HFFc6 (cell line): ENCODE data around the gene FHIT. TPM values are rescaled to one million over a fixed set of nuclear protein-coding genes. Genes with fewer than 3 reads are reported as not detected.
"Not testable (repeated sequence)": the region's sequence is repeated elsewhere in the genome, so short reads cannot be mapped to it uniquely, and the experiment has no call there.

Experiments used
- DNase-seq: peaks from one replicate; pipeline ENCODE4 v3.0.0-alpha.2; 2018
- H3K27ac Mint-ChIP-seq: 2 replicates; pipeline ENCODE4 v1.8.0; 2020; ENCODE audit warnings: mild to moderate bottlenecking, mixed read lengths
- H3K27me3 Mint-ChIP-seq: 2 replicates; pipeline ENCODE4 v1.8.0; 2021; ENCODE audit warnings: mild to moderate bottlenecking, moderate library complexity, mixed read lengths; ENCODE audit not compliant: insufficient read depth
- H3K36me3 Mint-ChIP-seq: 2 replicates; pipeline ENCODE4 v1.8.0; 2021; ENCODE audit warnings: low read depth, mixed read lengths
- H3K4me1 Mint-ChIP-seq: 2 replicates; pipeline ENCODE4 v1.8.0; 2020; ENCODE audit warnings: low read depth, mixed read lengths
- H3K4me3 Mint-ChIP-seq: 2 replicates; pipeline ENCODE4 v1.8.0; 2020; ENCODE audit warnings: mild to moderate bottlenecking, moderate library complexity, mixed read lengths
- H3K9me3 Mint-ChIP-seq: 2 replicates; pipeline ENCODE4 v1.8.0; 2020; ENCODE audit warnings: mild to moderate bottlenecking, mixed read lengths
- total RNA-seq, 6 experiments: library from RNA; stranded (reverse); fragmentation: NEBNext Ultra II Directional; extraction: Animal tissue kit (Norgen Biotek cat#: 25700); gene quantifications; 2 replicates in 1 of 6; 3 replicates in 5 of 6; pipeline ENCODE4 v1.2.3, GENCODE V29; 2021
- TF ChIP-seq, protein P1 (sequence below): fragments of 200-600 bp; sonication (generic); IDR thresholded peaks from 2 replicates; pipeline ENCODE4 v1.5.0; 2021; ENCODE audit warnings: antibody characterized with exemption, mild to moderate bottlenecking

The FHIT gene
- total RNA-seq, 6 experiments from 2014 or later = 0.33 to 0.38 TPM; not detected in 4

DNA sequence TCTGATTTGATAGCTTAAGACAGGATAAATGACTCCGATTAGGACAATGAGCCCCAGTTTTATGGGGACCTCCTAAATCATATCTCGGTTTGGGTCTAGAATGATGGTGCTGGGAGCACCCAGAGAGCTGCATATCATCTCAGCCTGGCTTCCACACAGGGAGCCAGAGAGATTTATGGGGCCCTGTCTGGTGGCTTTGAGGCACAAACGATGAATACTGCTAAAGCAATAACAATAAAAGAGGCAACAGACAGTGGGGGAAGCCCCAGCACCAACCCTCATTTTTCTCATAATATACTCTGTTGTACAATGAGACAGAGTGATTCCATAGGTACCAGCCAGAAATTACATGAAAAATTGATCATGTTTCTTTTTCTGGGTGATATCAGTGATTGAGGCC, 1312.4 kb downstream of the FHIT start:
- H3K27ac Mint-ChIP-seq = no peak overlapping the region
- peaks cover 23% of the 10 kb centered on the region for H3K9me3 Mint-ChIP-seq
- H3K36me3 Mint-ChIP-seq = no peaks in the 10 kb centered on the region
- H3K27me3 Mint-ChIP-seq = peaks cover 1% of the 10 kb centered on the region
- H3K4me1 Mint-ChIP-seq = no peaks in the 10 kb centered on the region
- TF ChIP-seq, protein P1, sequence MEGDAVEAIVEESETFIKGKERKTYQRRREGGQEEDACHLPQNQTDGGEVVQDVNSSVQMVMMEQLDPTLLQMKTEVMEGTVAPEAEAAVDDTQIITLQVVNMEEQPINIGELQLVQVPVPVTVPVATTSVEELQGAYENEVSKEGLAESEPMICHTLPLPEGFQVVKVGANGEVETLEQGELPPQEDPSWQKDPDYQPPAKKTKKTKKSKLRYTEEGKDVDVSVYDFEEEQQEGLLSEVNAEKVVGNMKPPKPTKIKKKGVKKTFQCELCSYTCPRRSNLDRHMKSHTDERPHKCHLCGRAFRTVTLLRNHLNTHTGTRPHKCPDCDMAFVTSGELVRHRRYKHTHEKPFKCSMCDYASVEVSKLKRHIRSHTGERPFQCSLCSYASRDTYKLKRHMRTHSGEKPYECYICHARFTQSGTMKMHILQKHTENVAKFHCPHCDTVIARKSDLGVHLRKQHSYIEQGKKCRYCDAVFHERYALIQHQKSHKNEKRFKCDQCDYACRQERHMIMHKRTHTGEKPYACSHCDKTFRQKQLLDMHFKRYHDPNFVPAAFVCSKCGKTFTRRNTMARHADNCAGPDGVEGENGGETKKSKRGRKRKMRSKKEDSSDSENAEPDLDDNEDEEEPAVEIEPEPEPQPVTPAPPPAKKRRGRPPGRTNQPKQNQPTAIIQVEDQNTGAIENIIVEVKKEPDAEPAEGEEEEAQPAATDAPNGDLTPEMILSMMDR = no peak
- H3K4me3 Mint-ChIP-seq = no peak overlapping the region
- DNase-seq = no peak

DNA sequence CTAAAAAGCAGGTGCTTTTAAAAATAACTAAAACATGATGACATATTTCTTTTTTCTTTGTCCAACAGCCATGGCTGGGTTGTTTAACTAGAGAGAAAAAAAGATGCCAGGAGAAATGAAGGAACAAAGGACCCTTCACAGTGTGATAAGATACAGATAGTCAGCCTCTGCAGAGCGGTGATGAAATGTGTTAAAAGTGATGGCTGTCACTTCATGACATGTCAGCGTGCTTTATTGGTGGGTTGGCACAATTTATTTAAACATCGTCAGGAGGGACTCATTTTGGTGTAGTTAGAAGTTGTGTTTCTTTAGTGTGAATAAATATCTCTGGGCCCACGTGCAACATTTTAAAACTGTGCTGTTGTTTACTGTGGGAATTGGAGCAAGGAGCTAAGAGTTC, 1314.1 kb downstream of the FHIT start:
- peaks cover 1% of the 10 kb centered on the region for H3K27me3 Mint-ChIP-seq
- no peaks in the 10 kb centered on the region for H3K4me1 Mint-ChIP-seq
- H3K36me3 Mint-ChIP-seq = no peaks in the 10 kb centered on the region
- H3K9me3 Mint-ChIP-seq = peaks cover 21% of the 10 kb centered on the region
- H3K27ac Mint-ChIP-seq = no peak overlapping the region
- DNase-seq = no peak
- H3K4me3 Mint-ChIP-seq = no peak overlapping the region
- TF ChIP-seq, protein P1 = no peak

DNA sequence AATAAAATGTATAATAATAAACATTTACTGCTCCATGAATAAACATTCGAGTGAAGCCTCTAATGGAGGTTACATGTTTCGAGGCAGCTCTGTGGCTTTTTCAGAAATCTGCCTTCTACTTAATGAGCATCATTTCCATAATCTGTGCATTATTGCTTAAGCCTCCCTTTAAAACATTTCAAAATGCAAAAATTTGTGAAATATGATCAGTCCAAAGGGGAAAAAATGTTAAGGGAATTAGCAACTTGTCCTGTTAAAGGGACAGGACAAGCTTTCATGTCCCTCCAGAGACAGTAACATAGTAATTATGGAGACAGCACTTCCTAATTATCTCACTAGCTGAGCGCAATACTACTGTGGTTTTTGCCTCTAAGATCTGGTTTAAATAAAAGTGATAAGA, 1314.8 kb downstream of the FHIT start:
- Mint-ChIP-seq H3K27ac (no peak overlapping the region), H3K36me3 (no peaks in the 10 kb centered on the region), H3K4me1 (no peaks in the 10 kb centered on the region), H3K27me3 (no peaks in the 10 kb centered on the region), H3K9me3 (peaks cover 17% of the 10 kb centered on the region), H3K4me3 (no peak overlapping the region)
- TF ChIP-seq, protein P1 = no peak
- no peak for DNase-seq

DNA sequence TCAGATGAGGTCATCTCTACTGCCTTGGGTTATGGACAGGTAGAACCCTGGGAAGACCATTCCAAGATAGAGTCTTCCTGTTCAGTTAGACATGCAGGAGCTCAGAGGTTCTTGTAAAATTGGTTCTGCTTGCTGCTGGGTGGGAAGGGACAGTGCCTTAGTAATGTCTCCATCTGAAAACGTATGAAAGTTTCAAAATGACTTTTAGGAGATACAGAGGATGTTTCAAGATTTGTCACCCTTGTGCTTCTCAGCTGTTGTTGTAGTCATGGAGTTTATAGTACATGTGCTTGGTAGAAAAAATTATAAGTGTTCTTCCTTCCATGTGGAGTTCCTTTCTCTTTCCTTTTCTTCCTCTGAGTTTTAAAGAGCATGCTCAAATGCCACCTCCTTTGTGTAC, 1316.2 kb downstream of the FHIT start:
- no peak overlapping the region for H3K27ac Mint-ChIP-seq
- no peaks in the 10 kb centered on the region for H3K27me3 Mint-ChIP-seq
- no peak overlapping the region for H3K4me3 Mint-ChIP-seq
- no peak for DNase-seq
- no peaks in the 10 kb centered on the region for H3K4me1 Mint-ChIP-seq
- H3K36me3 Mint-ChIP-seq = no peaks in the 10 kb centered on the region
- TF ChIP-seq, protein P1 = no peak
- peaks cover 18% of the 10 kb centered on the region for H3K9me3 Mint-ChIP-seq

DNA sequence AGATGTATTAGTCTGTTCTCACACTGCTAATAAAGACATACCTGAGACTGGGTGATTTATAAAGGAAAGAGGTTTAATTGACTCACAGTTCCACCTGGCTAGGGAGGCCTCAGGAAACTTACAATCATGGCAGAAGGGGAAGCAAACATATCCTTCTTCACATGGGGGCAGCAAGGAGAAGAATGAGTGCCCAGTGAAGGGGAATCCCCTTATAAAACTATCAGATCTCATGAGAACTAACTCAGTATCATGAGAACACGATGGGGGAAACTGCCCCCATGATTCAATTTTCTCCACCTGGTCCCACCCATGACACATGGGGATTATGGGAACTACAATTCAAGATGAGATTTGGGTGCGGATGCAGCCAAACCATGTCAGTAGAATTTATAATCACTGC, 1316.7 kb downstream of the FHIT start:
- peaks cover 23% of the 10 kb centered on the region for H3K9me3 Mint-ChIP-seq
- not testable (repeated sequence) for DNase-seq, H3K36me3 Mint-ChIP-seq, H3K4me3 Mint-ChIP-seq, H3K4me1 Mint-ChIP-seq, H3K27me3 Mint-ChIP-seq, H3K27ac Mint-ChIP-seq

DNA sequence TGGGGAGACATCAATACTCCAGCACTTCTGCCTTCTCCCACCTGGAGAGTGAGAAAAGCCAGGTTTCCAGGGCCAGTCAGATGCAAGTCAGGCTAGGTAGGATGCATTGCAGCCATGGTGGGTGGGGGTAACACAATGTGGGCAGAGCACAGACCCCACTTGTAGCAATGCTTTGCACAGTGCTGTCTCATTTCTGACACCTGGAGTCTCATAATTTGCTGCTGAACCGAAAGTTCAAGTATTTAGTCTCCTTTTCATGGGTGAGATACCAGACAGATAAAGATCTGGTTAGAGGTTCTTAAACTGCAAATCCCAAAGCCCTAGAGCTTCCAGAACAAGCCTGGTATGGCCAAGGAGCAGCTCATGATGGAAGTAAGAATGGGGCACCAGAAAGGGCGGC, 1321.1 kb downstream of the FHIT start:
- TF ChIP-seq, protein P1 = no peak
- Mint-ChIP-seq H3K36me3 (no peaks in the 10 kb centered on the region), H3K4me3 (no peak overlapping the region), H3K27ac (no peak overlapping the region), H3K4me1 (no peaks in the 10 kb centered on the region), H3K9me3 (peaks cover 28% of the 10 kb centered on the region), H3K27me3 (no peaks in the 10 kb centered on the region)
- DNase-seq = no peak
